Retina (tissue), 1 donor: ENCODE measurements around the gene GRIA1.
"Not testable (repeated sequence)": the region's sequence is repeated elsewhere in the genome, so short reads cannot be mapped to it uniquely, and the experiment has no call there.

Experiments
- DNase-seq: peaks from one replicate; pipeline ENCODE4 v3.0.0-alpha.2; 2016

Gene GRIA1

DNA sequence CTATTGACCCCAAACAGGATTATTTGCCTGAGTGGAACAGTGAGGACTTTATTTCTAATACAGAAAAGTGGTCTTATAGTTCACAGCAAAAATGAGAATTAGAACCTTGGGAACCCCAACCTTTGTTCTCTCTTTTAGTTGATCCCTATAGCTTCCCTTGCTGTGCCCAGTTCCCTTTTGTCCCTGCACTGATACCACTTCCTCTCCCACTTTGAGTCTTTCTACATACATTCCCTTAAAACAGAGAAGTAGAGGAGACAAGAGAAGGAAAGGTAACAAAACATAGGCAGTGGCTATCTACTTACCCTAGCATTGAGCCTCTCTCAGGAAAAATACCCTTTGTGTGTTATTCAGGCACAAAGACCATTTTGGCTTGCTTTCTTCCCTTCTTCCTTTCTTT lies 301.8 kb downstream of the GRIA1 start:
- no peak for DNase-seq

DNA sequence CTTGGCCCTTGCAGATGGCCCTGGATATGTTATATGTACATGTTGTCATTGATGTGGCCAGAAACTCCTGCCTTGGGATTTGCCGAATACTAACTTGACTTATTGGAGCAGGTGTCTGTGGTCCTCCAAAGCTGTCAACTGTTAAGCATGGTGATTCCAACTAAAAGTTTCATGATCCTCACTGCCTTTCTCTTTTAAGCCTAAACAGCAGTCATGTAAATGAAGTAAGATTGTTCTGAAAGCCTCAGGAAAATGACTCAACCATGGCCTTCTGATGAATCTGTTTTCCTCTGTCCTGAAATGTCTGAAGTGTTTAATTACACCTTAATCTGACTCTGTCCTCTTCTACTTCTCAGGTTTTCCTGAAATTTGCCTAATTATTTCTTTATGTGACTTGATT lies 303.2 kb downstream of the GRIA1 start:
- DNase-seq: no peak

GRCh38 chr5:153794327-153794726 lies 303.9 kb downstream of the GRIA1 start:
- no peak for DNase-seq

DNA sequence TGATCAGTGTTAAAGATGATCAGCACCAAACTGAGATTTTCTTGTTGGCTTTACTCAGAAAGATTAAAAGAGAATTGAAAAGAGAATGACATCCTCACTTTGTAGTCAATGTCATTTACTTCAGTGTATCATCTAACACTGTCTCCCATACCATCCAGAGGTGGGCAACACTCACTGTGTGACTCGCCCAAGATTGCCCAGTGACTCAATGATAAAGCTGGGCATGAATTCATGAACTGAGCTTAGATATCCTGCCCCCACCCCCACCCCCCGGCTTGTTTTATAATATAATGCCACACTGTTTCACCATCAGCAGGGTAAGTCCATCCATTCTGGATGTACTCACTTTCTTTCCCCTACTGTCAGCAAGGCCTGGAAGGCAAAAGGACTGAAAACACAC lies 306.1 kb downstream of the GRIA1 start:
- no peak for DNase-seq

DNA sequence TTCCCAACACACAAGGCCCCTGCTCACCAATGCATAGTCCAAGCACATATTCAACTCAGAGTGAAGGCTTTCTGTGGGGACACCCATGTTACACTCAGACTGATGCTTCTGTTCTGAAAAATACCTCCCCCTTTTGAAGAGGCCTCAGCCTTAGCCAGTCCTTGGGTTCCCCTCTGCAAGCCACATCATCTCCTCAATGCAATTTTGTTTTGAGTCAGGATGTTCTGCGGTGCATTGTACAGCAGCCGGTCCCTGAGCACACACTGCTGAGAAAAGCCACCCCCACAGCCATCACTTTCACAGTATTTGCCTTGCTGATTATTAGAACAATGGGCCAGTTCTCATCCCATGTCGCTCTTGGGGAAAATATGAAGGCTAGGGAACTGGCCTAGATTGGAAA lies 307.0 kb downstream of the GRIA1 start:
- DNase-seq: no peak

GRCh38 chr5:153798830-153799229 lies 308.4 kb downstream of the GRIA1 start:
- DNase-seq: no peak

GRCh38 chr5:153799466-153799865 lies 309.0 kb downstream of the GRIA1 start:
- DNase-seq: no peak

DNA sequence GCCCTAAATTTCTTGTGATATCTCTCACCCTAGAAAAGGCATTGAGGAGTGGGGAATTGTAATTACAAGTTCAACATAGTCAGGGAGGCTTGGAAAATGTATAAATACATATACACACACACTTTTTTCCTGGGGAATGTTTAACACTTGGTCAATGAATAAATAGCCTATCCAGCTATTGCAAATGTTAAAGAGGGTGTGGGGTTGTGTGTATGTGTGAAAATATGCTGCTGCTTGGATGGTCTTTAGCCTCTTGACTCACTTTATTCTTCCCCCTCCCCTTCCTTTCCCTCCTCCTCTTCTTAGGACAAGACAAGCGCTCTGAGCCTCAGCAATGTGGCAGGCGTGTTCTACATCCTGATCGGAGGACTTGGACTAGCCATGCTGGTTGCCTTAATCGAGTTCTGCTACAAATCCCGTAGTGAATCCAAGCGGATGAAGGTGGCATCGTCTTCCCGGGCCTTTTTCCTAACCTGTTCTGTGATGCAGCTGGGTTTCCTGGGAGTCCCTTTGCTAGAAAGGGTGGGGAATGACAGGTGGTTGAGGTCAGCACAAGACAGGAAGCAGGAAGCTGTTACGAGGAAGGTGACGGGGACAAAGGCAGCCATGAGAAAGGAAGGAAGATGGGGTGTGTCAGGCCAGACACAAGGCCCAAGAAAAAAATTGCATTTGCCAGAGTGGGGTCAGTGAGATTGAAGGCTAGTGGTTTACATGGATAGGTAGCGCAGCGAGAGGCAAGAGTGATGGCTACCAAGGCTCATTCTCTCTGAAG lies 311.8 kb downstream of the GRIA1 start:
- no peak for DNase-seq

DNA sequence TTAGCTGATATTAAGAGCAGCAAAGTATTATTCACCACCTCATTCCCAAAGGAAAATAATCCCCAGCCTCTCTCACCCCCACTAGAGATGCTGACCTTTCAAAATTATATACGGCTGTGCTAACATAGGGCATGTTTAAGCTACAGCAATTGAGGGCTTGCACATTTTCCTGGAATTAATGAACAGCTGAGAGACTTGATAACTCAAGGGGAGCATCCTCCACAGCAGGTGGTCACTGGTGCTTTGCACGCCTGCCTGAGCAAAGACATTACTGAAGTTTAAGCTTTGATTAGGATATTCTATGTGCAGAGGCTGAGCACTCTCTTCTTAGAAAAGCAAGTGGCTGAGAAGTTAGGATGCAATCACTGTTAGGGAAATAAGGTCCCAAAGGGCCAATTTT lies 317.3 kb downstream of the GRIA1 start:
- peak; percentile 75 for DNase-seq

- DNase-seq: no peak
Measured at GRCh38 chr5:153809166-153809565, 318.7 kb downstream of the GRIA1 start.

DNA sequence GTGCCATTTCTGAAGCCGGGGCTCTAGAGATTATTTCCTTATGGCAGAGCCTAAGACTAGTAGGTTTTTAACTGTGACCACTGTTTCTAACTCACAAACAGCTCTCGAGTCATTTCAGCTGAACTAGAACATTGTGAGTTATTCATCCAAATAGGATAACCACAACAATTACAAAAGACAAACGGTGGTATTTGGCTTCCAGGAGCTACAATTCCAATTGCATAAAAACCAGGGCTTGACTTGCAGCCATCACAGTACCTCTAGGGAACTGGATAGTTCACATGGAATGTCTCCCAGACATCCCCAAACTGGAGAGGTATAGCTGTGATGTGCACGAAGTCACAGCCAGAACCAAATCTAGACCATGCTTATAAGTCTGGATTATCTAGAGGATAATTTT lies 323.4 kb downstream of the GRIA1 start:
- no peak for DNase-seq

DNA sequence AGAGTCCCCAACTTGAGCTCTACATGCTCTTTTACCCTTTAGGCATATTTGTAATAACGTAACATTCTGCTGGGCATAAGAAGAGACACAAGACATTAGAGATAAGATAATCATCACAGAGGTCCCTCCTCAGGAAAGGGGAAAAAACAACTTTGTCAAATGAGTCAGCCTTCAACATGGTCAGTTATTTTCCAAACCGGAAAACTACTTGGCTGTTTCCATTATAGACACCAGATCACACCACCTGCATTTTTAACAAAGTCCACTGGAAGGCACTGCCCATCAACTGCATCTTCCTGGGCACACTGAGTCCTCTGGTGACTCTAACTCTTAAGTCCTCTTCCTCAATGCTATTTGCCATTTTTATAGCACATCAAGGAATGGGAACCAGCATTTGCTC lies 326.4 kb downstream of the GRIA1 start:
- no peak for DNase-seq

- DNase-seq: no peak
Measured at GRCh38 chr5:153818626-153819025, 328.2 kb downstream of the GRIA1 start.

DNA sequence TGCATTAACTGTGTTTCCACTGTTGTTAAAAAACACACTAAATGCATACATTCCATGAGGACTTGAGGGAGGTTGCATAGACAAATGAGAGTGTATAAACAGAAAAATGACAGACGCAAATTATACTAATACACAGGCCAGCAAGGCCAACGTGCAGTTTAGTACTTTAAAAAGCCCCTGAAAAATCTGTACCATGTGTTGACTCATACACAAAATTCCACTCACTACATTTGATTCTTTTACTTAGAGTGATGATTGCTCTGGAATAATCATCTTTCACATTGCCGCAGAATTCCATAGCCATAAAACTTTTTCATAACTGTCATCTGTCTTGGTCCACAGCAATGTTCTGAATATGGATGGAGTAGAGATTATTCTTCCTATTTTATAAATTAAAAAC lies 332.6 kb downstream of the GRIA1 start:
- no peak for DNase-seq

GRCh38 chr5:153824909-153825308 lies 334.4 kb downstream of the GRIA1 start:
- no peak for DNase-seq

DNA sequence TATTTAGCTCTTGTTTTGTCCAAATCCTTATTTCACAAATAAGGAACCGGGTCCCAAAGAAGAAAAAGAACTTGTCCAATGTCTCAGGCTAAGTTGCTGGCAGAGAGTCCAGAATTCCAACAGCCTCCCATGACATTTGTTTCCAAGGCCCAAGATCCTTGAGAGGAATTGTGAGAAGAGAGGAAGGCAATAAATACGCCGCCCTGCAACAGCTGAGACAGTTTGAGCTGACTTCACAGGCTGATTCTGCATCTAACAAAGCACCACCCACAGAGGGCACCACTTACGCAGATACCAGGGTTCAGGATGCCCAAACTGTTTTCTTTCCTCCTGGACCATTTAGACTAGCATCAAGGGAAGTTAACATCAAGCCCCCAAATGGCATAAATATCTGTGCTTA lies 336.9 kb downstream of the GRIA1 start:
- DNase-seq: no peak

DNA sequence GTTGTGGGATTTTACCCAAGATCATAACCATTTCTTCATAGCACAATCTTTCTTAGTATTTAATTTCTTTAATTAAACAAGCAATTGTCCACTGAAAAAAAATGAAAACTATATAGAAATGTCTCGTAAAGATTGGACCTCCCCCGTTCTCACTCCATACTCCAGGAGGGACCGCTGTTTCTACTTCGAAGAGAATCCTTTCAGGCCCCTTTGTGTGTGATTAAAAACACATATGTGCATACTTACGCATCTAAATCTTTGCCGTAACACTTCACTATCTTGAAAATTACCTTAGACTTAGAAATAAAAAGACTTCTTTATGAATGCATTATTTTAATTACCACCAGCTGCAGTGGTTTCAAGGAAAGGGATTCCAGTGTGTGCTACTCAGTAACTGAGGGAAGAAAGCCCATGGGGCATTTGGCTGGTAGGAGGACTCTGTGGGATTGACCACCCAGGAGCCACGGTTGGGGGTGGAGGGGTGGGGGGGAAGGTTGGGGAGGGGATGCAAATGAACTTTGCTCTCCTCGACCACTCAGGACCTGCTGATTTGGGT lies 339.1 kb downstream of the GRIA1 start:
- no peak for DNase-seq

- no peak for DNase-seq
Measured at GRCh38 chr5:153831973-153832372, 341.5 kb downstream of the GRIA1 start.

DNA sequence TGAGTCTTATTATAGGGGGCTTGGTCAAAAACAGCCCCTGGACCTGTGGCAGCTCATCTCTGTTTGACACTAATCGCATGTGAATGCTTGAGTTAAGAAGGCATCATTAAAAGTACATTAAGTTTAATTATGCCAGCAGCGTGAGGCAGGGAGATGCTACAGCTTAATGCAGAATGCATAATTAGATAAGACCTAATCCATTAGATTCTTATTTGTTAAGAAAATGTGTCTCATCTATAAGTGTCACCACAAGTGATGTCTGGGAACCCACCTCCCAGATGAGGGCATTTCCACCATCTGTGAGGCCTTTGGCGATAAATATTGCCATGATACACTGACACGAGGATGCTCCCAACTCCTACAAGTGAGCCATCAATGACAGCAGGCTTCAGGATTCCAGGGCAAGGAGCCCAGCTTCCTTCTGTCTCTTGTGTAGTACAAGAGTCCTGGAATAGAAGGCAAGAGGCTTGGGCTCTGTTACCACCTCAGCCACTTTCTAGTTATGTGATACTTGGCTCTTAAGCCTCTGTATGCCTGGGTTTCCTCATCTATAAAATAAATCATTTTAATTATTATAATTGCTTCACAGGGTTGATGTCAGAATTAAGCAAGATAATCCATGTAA lies 345.5 kb downstream of the GRIA1 start:
- DNase-seq: peak; percentile 40

- DNase-seq: not testable (repeated sequence)
Measured at GRCh38 chr5:153849303-153850113, 359.0 kb downstream of the GRIA1 start.

DNA sequence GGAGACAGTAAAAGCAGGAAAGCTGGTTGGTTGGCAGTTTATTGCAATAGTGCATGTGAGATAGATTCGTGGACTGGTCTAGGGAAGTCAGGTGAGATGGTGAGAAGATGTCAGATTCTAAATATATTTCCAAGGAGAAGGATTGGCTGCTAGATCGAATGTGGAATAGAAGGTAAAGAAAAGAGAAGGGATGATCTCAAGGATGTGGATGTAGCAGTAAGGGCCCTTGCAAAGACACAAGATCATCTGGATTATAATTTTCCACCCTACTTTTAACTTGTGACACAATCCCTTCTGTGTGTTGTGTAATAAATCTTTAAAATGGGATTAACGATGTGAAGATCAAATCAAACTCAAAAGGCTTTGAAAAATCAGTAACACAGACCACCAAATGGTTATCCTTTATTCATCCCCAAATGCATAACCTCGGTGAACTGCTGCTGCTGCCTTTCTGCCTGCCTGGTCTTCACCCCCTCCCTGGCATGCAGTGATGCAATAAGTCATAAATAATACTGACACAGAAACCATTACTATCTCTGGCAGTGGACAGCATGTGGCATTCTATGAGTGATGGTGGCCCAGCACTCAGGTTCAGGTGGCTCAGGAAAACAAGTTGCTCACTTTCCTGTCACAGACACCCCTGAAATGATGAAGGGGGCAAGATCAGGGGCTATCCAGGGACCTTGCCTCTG lies 369.9 kb downstream of the GRIA1 start:
- no peak for DNase-seq

GRCh38 chr5:153862906-153863305 lies 372.4 kb downstream of the GRIA1 start:
- DNase-seq: not testable (repeated sequence)
